Transverse colon (tissue), 4 donors: ENCODE results near the gene ESYT2.

ENCODE experiments used
- CTCF ChIP-seq, 5 experiments: fragments of 200-600 bp in 3 of 5; fragments of 450-650 bp in 2 of 5; sonication (generic) in 3 of 5; IDR thresholded peaks; 1 replicate in 2 of 5; 2 replicates in 3 of 5; pipeline ENCODE4 v1.5.1; 2016 to 2017; ENCODE audit warnings: antibody characterized with exemption in 5 of 5, inconsistent platforms in 3 of 5, mild to moderate bottlenecking in 2 of 5, moderate library complexity in 1 of 5
- EP300 ChIP-seq: sonication (generic); formaldehyde crosslinking; IDR thresholded peaks from one replicate; pipeline ENCODE4 v1.6.1; 2017; ENCODE audit warnings: antibody characterized with exemption, low read depth
- POLR2A ChIP-seq: fragments of 450-650 bp; IDR thresholded peaks from one replicate; pipeline ENCODE4 v1.6.1; 2016; ENCODE audit warnings: antibody characterized with exemption, mild to moderate bottlenecking, moderate library complexity
- POLR2AphosphoS5 ChIP-seq, 3 donors: sonication (generic); formaldehyde crosslinking; IDR thresholded peaks; one replicate each; pipeline ENCODE4 v1.6.1; 2016; ENCODE audit warnings: antibody characterized with exemption in 3 of 3

GRCh38 chr7:158811894-158812293 lies 17.4 kb downstream of the ESYT2 start:
- TF ChIP-seq CTCF (IDR thresholded peaks at IDR 0.05) = no peak
- no peak for TF ChIP-seq POLR2A
- TF ChIP-seq POLR2AphosphoS5 (IDR thresholded peaks at IDR 0.05) = no peak
- TF ChIP-seq EP300 = no peak
